Fibroblast of lung (primary cell): Measurements from ENCODE around the gene MAP4K1. TPM values are rescaled to one million over a fixed set of nuclear protein-coding genes. Genes with fewer than 3 reads are reported as not detected.

Experiments
- DNase-seq, 2 donors: peaks; one replicate each; pipeline versions ENCODE4 v3.0.0 to v3.0.0-alpha.2; 2010; ENCODE audit warnings: low read depth in 2 of 2
- H2AFZ ChIP-seq: 2 replicates; pipeline ENCODE4 v1.5.1; 2012; ENCODE audit warnings: low read length, control low read depth, inconsistent platforms
- H3K27ac ChIP-seq: 2 replicates; pipeline ENCODE4 v1.5.1; 2011; ENCODE audit warnings: low read length, control low read depth; ENCODE audit not compliant: insufficient read depth
- H3K27me3 ChIP-seq: 2 replicates; pipeline ENCODE4 v1.5.1; 2011; ENCODE audit warnings: mild to moderate bottlenecking, low read length; ENCODE audit not compliant: control insufficient read depth, insufficient read depth
- H3K36me3 ChIP-seq: 2 replicates; pipeline ENCODE4 v1.5.1; 2011; ENCODE audit warnings: low read length; ENCODE audit not compliant: control insufficient read depth, insufficient read depth
- H3K4me1 ChIP-seq: 2 replicates; pipeline ENCODE4 v1.5.1; 2011; ENCODE audit warnings: low read length; ENCODE audit not compliant: control insufficient read depth, insufficient read depth; ENCODE audit errors: extremely low read depth
- H3K4me2 ChIP-seq: 2 replicates; pipeline ENCODE4 v1.5.1; 2011; ENCODE audit warnings: low read length, control low read depth; ENCODE audit not compliant: insufficient read depth; ENCODE audit errors: extremely low read depth
- H3K4me3 ChIP-seq, 4 experiments: fragments of 200-600 bp in 1 of 4; sonication (generic) in 1 of 4; replicated peaks in 1 of 4; 2 replicates each; pipeline ENCODE4 v1.5.1; 2011 to 2016; ENCODE audit warnings: low read length in 4 of 4, low read depth in 3 of 4, mild to moderate bottlenecking in 3 of 4, control low read depth in 2 of 4, inconsistent platforms in 1 of 4, mixed read lengths in 1 of 4; ENCODE audit not compliant: insufficient read depth in 1 of 4; ENCODE audit errors: control extremely low read depth in 1 of 4
- H3K79me2 ChIP-seq: 2 replicates; pipeline ENCODE4 v1.5.1; 2012; ENCODE audit warnings: mild to moderate bottlenecking, low read length, inconsistent platforms; ENCODE audit not compliant: control insufficient read depth, insufficient read depth
- H3K9ac ChIP-seq: 2 replicates; pipeline ENCODE4 v1.5.1; 2011; ENCODE audit warnings: mild to moderate bottlenecking, low read length, control low read depth; ENCODE audit not compliant: insufficient read depth
- H3K9me3 ChIP-seq: 2 replicates; pipeline ENCODE4 v1.5.1; 2012; ENCODE audit warnings: low read depth, low read length; ENCODE audit not compliant: control insufficient read depth, insufficient read depth
- H4K20me1 ChIP-seq: 2 replicates; pipeline ENCODE4 v1.5.1; 2011; ENCODE audit warnings: low read length; ENCODE audit not compliant: control insufficient read depth, insufficient read depth; ENCODE audit errors: extremely low read depth
- EZH2 ChIP-seq: IDR thresholded peaks from 2 replicates; pipeline ENCODE4 v1.5.1; 2012; ENCODE audit warnings: low read length, control low read depth, mild to moderate bottlenecking; ENCODE audit errors: missing control alignments
- polyA plus RNA-seq, 2 donors: library from polyadenylated mRNA; depleted of rRNA in 1 of 2; stranded (reverse) in 1 of 2; unstranded in 1 of 2; fragments of >200 nt; gene quantifications; 2 replicates each; pipeline ENCODE4 v1.2.1, GENCODE V29; 2011 to 2012; ENCODE audit warnings: missing spikeins in 1 of 2
- total RNA-seq: library from RNA; depleted of rRNA; stranded (reverse); fragments of >200 nt; gene quantifications from 2 replicates; pipeline ENCODE4 v1.2.1, GENCODE V29; 2014
- TF ChIP-seq, protein P1 (sequence below), 2 donors: IDR thresholded peaks in 1 of 2; conservative IDR thresholded peaks in 1 of 2; 1 replicate in 1 of 2; 2 replicates in 1 of 2; pipeline ENCODE4 v1.5.1; 2011 to 2012; ENCODE audit warnings: low read length in 2 of 2, control low read depth in 1 of 2, inconsistent platforms in 1 of 2, low read depth in 1 of 2, mild to moderate bottlenecking in 1 of 2

MAP4K1 gene
- total and polyA plus RNA-seq, 2 donors (not counting 1 experiment from before 2014, with no cell fraction given) = 0.12 to 0.17 TPM

GRCh38 chr19:38661996-38662395 lies 44.2 kb upstream of the MAP4K1 start:
- DNase-seq = no peak
- Histone ChIP-seq H3K9me3 (no peaks in the 10 kb centered on the region), H2AFZ (no peak overlapping the region), H3K79me2 (peaks cover 81% of the 10 kb centered on the region), H3K36me3 (peaks cover 5% of the 10 kb centered on the region), H3K4me2 (no peak overlapping the region), H3K27me3 (no peaks in the 10 kb centered on the region), H4K20me1 (no peaks in the 10 kb centered on the region), H3K9ac (no peak overlapping the region), H3K4me1 (peaks cover 55% of the 10 kb centered on the region), H3K27ac (no peak overlapping the region), H3K4me3 (no peak overlapping the region)
- TF ChIP-seq, protein P1, sequence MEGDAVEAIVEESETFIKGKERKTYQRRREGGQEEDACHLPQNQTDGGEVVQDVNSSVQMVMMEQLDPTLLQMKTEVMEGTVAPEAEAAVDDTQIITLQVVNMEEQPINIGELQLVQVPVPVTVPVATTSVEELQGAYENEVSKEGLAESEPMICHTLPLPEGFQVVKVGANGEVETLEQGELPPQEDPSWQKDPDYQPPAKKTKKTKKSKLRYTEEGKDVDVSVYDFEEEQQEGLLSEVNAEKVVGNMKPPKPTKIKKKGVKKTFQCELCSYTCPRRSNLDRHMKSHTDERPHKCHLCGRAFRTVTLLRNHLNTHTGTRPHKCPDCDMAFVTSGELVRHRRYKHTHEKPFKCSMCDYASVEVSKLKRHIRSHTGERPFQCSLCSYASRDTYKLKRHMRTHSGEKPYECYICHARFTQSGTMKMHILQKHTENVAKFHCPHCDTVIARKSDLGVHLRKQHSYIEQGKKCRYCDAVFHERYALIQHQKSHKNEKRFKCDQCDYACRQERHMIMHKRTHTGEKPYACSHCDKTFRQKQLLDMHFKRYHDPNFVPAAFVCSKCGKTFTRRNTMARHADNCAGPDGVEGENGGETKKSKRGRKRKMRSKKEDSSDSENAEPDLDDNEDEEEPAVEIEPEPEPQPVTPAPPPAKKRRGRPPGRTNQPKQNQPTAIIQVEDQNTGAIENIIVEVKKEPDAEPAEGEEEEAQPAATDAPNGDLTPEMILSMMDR (conservative IDR thresholded peaks at IDR 0.05 in 1 of 2, IDR thresholded peaks at IDR 0.05 in 1 of 2; ENCODE audit: low read depth in 1 of 2, low read length in 2 of 2) = no peak
- TF ChIP-seq EZH2 = no peak

- Histone ChIP-seq H3K4me3 (no peak overlapping the region), H2AFZ (no peak overlapping the region), H3K36me3 (peaks cover 5% of the 10 kb centered on the region), H3K27me3 (no peaks in the 10 kb centered on the region), H3K9me3 (no peaks in the 10 kb centered on the region), H4K20me1 (no peaks in the 10 kb centered on the region), H3K9ac (no peak overlapping the region), H3K27ac (no peak overlapping the region), H3K79me2 (peaks cover 81% of the 10 kb centered on the region), H3K4me2 (no peak overlapping the region), H3K4me1 (peaks cover 54% of the 10 kb centered on the region)
- TF ChIP-seq, protein P1 (conservative IDR thresholded peaks at IDR 0.05 in 1 of 2, IDR thresholded peaks at IDR 0.05 in 1 of 2; ENCODE audit: low read depth in 1 of 2, low read length in 2 of 2) = no peak
- TF ChIP-seq EZH2 = no peak
- no peak for DNase-seq
Measured at GRCh38 chr19:38661136-38661535, 43.4 kb upstream of the MAP4K1 start.

DNA sequence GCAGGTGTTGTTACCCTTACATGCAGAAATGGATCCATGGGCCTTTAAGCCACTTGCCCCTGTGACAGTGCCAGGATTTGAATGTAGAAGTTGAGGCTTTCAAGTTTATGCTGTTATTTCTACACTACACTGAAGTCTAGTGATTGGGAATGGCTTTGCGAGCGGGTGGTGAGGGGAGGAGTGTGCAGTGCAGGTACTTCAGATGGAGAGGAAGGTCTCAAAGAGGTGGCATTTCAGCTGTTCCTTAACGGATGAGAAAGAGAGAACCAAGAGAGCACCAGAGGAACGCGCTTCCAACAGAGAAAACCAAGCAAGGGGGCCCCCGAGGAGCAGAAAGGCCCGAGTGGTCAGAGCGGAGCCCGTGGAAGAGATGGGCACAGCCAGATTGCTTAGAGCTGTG lies 43.0 kb upstream of the MAP4K1 start:
- Histone ChIP-seq H3K27me3 (no peaks in the 10 kb centered on the region), H3K4me1 (peaks cover 56% of the 10 kb centered on the region), H2AFZ (no peak overlapping the region), H3K27ac (peak overlapping the region; percentile 23), H3K79me2 (peaks cover 81% of the 10 kb centered on the region), H3K9ac (no peak overlapping the region), H3K36me3 (peaks cover 5% of the 10 kb centered on the region), H3K9me3 (no peaks in the 10 kb centered on the region), H4K20me1 (no peaks in the 10 kb centered on the region), H3K4me2 (no peak overlapping the region), H3K4me3 (no peak overlapping the region)
- TF ChIP-seq, protein P1 (conservative IDR thresholded peaks at IDR 0.05 in 1 of 2, IDR thresholded peaks at IDR 0.05 in 1 of 2; ENCODE audit: low read depth in 1 of 2, low read length in 2 of 2) = no peak
- no peak for TF ChIP-seq EZH2
- no peak for DNase-seq
